ENCODE measurements around the gene TBL1X. TPM values are rescaled to one million over a fixed set of nuclear protein-coding genes. Genes with fewer than 3 reads are reported as not detected.

Gene TBL1X
- total and polyA plus RNA-seq, 10 of the 15 experiments (the other 5 are each of a cell fraction or from before 2014, with no cell fraction given) = 4.4 to 26.3 (median 10.6) TPM

- no peak for FAIRE-seq
- no peaks in the 10 kb centered on the region for H3K79me2 ChIP-seq (ENCODE audit: control insufficient read depth, insufficient read depth, low read length)
- in situ Hi-C loops (cut with MboI) = no loop called here
- H3K27ac ChIP-seq (ENCODE audit: control insufficient read depth, insufficient read depth) = no peak overlapping the region
- H3K36me3 ChIP-seq (ENCODE audit: control insufficient read depth in 2 of 2, insufficient read depth in 2 of 2, low read length in 1 of 2) = no peaks in the 10 kb centered on the region
- RAD21 ChIA-PET (ENCODE audit: unreplicated experiment) = no interaction called here
- intact Hi-C loops (cut with micrococcal nuclease; ENCODE audit: unreplicated experiment) = no loop called here
- no peak for DNase-seq (ENCODE audit: low read depth, low spot score)
- H3K4me2 ChIP-seq (ENCODE audit: control insufficient read depth, insufficient read depth) = no peak overlapping the region
- TF ChIP-seq IKZF1 (conservative IDR thresholded peaks at IDR 0.05) (no peak), SP1 (IDR thresholded peaks at IDR 0.05; ENCODE audit: low read depth, low read length) (no peak), PAX5 (IDR thresholded peaks at IDR 0.05; ENCODE audit: borderline replicate concordance, low read depth, low read length) (no peak)
- H3K9ac ChIP-seq (ENCODE audit: control insufficient read depth, insufficient read depth, low read length) = no peak overlapping the region
- CTCF ChIA-PET = interaction anchor here (0.6 to 1.1 kb wide), 2 partner anchors 17 to 621 kb away, joined by 3 read pairs; no protein-coding TSS in a partner anchor
- POLR2A ChIA-PET = no interaction called here
- no TSS peak for BruUV-seq (replicated peaks)
- H2AFZ ChIP-seq (ENCODE audit: control insufficient read depth, low read depth, low read length) = no peak overlapping the region
- 50% methylated on average over 1 of the region's 1 CpG for WGBS (ENCODE audit: insufficient coverage, insufficient replicate concordance, low lambda C conversion rate, missing lambda C conversion rate)
- H3K4me3 ChIP-seq = no peak overlapping the region
- SMC1A ChIA-PET (ENCODE audit: uncharacterized antibody, unreplicated experiment) = no interaction called here
- no peaks in the 10 kb centered on the region for H3K4me1 ChIP-seq (ENCODE audit: control insufficient read depth, insufficient read depth, low read length)
- H3K9me3 ChIP-seq (replicated peaks; ENCODE audit: control insufficient read depth, insufficient read depth, low read length) = no peaks in the 10 kb centered on the region; the same call in 2 of the 3 replicates
- no peak for ATAC-seq
- H4K20me1 ChIP-seq (ENCODE audit: control insufficient read depth, insufficient read depth) = no peaks in the 10 kb centered on the region
- no peaks in the 10 kb centered on the region for H3K27me3 ChIP-seq (replicated peaks in 1 of 2; ENCODE audit: control insufficient read depth in 2 of 2, insufficient read depth in 2 of 2, low read length in 1 of 2)
Measured at GRCh38 chrX:9489234-9489633, 24.4 kb downstream of the TBL1X start.

DNA sequence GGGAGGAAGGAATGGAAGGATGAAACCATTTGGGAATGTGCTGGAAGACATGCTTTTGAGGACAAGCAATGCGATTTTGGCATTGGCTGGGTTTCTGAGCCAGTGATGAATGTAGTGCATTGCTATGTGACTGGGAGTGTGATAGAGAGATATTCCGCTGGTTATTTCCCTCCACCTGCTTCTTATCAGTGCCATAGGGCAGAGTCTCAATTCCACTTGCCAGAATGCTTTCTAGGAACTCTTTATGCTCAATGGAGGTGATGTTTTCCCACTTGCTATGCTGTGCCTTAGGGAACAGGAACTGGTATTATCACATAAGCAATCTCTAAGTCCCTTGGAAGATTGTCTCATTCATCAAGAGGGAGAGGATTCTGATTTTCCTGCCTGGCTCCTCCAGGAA lies 28.0 kb downstream of the TBL1X start:
- ChIA-PET SMC1A (ENCODE audit: uncharacterized antibody, unreplicated experiment) (no interaction called here), RAD21 (ENCODE audit: unreplicated experiment) (no interaction called here), POLR2A (no interaction called here), CTCF (no interaction called here)
- H4K20me1 ChIP-seq (ENCODE audit: control insufficient read depth, insufficient read depth) = no peaks in the 10 kb centered on the region
- intact Hi-C loops (cut with micrococcal nuclease; ENCODE audit: unreplicated experiment) (no loop called here), in situ Hi-C loops (cut with MboI) (no loop called here)
- H3K36me3 ChIP-seq (ENCODE audit: control insufficient read depth in 2 of 2, insufficient read depth in 2 of 2, low read length in 1 of 2) = no peaks in the 10 kb centered on the region
- H3K4me1 ChIP-seq (ENCODE audit: control insufficient read depth, insufficient read depth, low read length) = no peaks in the 10 kb centered on the region
- BruUV-seq (replicated peaks) = no TSS peak
- H3K27ac ChIP-seq (ENCODE audit: control insufficient read depth, insufficient read depth) = no peak overlapping the region
- H3K79me2 ChIP-seq (ENCODE audit: control insufficient read depth, insufficient read depth, low read length) = no peaks in the 10 kb centered on the region
- WGBS (ENCODE audit: insufficient coverage, insufficient replicate concordance, low lambda C conversion rate, missing lambda C conversion rate) = 90% methylated on average over 2 of the region's 2 CpGs
- ATAC-seq (no peak), DNase-seq (ENCODE audit: low read depth, low spot score) (no peak), FAIRE-seq (no peak)
- H3K9ac ChIP-seq (ENCODE audit: control insufficient read depth, insufficient read depth, low read length) = no peak overlapping the region
- TF ChIP-seq NRF1 (conservative IDR thresholded peaks at IDR 0.05; ENCODE audit: low read depth, low read length) = no peak
- no peak for TF ChIP-seq ZBTB4 (CRISPR knock-in tag; IDR thresholded peaks at IDR 0.05)
- TF ChIP-seq BHLHE40 (IDR thresholded peaks at IDR 0.05; ENCODE audit: borderline replicate concordance in 1 of 2, low read depth in 2 of 2, low read length in 1 of 2) = no peak
- no peak for TF ChIP-seq CUX1 (IDR thresholded peaks at IDR 0.05; ENCODE audit: insufficient replicate concordance, low read depth, low read length)
- TF ChIP-seq TARDBP (IDR thresholded peaks at IDR 0.05; ENCODE audit: borderline replicate concordance) = no peak
- H3K9me3 ChIP-seq (replicated peaks; ENCODE audit: control insufficient read depth, insufficient read depth, low read length) = no peaks in the 10 kb centered on the region; the same call in 2 of the 3 replicates
- no peak overlapping the region for H3K4me3 ChIP-seq
- H3K27me3 ChIP-seq (replicated peaks in 1 of 2; ENCODE audit: control insufficient read depth in 2 of 2, insufficient read depth in 2 of 2, low read length in 1 of 2) = no peaks in the 10 kb centered on the region
- no peak overlapping the region for H2AFZ ChIP-seq (ENCODE audit: control insufficient read depth, low read depth, low read length)
- H3K4me2 ChIP-seq (ENCODE audit: control insufficient read depth, insufficient read depth) = no peak overlapping the region

All from GM12878 (cell line).